Lung (tissue), 12 donors: ENCODE measurements around the gene ASCC3. TPM values are rescaled to one million over a fixed set of nuclear protein-coding genes. Genes with fewer than 3 reads are reported as not detected.
A peak's percentile ranks its signal among the peaks of the same experiment; 100 is the strongest.
"Not testable (repeated sequence)": the region's sequence is repeated elsewhere in the genome, so short reads cannot be mapped to it uniquely, and the experiment has no call there.

Source experiments
- ATAC-seq: fragments of 200-7000 bp; cut with Tn5 transposase; one replicate; pipeline ENCODE4 v1.9.1; 2020; ENCODE audit warnings: moderate number of reproducible peaks; ENCODE audit not compliant: insufficient read depth, low FRiP score
- DNase-seq, 3 donors: peaks; one replicate each; pipeline ENCODE4 v3.0.0-alpha.2; 2013 to 2017
- H3K27ac ChIP-seq, 2 donors: one replicate each; pipeline ENCODE4 v1.5.1; 2013; ENCODE audit warnings: mild to moderate bottlenecking in 2 of 2, moderate library complexity in 2 of 2, control low read depth in 1 of 2, inconsistent platforms in 1 of 2, low read depth in 1 of 2, low read length in 1 of 2
- H3K27me3 ChIP-seq, 3 donors: one replicate each; pipeline ENCODE4 v1.5.1; 2013; ENCODE audit warnings: low read length in 2 of 3; ENCODE audit not compliant: control insufficient read depth in 3 of 3, insufficient read depth in 3 of 3
- H3K36me3 ChIP-seq, 4 donors: one replicate each; pipeline ENCODE4 v1.5.1; 2013; ENCODE audit warnings: low read length in 4 of 4, mild to moderate bottlenecking in 1 of 4, moderate library complexity in 1 of 4; ENCODE audit not compliant: control insufficient read depth in 4 of 4, insufficient read depth in 4 of 4
- H3K4me1 ChIP-seq, 5 donors: one replicate each; pipeline ENCODE4 v1.5.1; 2013; ENCODE audit warnings: low read length in 5 of 5, mild to moderate bottlenecking in 2 of 5, moderate library complexity in 1 of 5; ENCODE audit not compliant: control insufficient read depth in 5 of 5, insufficient read depth in 5 of 5
- H3K4me3 ChIP-seq: one replicate; pipeline ENCODE4 v1.5.1; 2013; ENCODE audit warnings: mild to moderate bottlenecking, control low read depth, moderate library complexity
- H3K9ac ChIP-seq, 2 donors: one replicate each; pipeline ENCODE4 v1.5.1; 2013; ENCODE audit warnings: low read length in 2 of 2, control low read depth in 1 of 2; ENCODE audit not compliant: insufficient read depth in 1 of 2
- H3K9me3 ChIP-seq, 4 donors: one replicate each; pipeline ENCODE4 v1.5.1; 2013; ENCODE audit warnings: low read length in 3 of 4, mild to moderate bottlenecking in 1 of 4, moderate library complexity in 1 of 4; ENCODE audit not compliant: control insufficient read depth in 4 of 4, insufficient read depth in 3 of 4
- CTCF ChIP-seq: IDR thresholded peaks from 2 replicates; pipeline ENCODE4 v1.5.1; 2012; ENCODE audit warnings: mild to moderate bottlenecking; ENCODE audit errors: control extremely low read depth, extremely low read depth
- WGBS, 2 donors: extraction: QIAGEN DNeasy Blood & Tissue Kit; methylation state at CpG; one replicate each; pipeline ENCODE4 v1.1.7; 2013; 5-methylcytosine and 5-hydroxymethylcytosine counted together
- polyA plus RNA-seq, 2 donors: library from polyadenylated mRNA; stranded (reverse); fragments of 200-250 nt; gene quantifications; one replicate each; pipeline ENCODE4 v1.2.1, GENCODE V29; 2013
- total RNA-seq, 2 donors: library from RNA; depleted of rRNA in 1 of 2; stranded (reverse); fragments of >200 nt in 1 of 2; gene quantifications; one replicate each; pipeline ENCODE4 v1.2.1, GENCODE V29; 2014 to 2021
- donor health status: control.
- donor health status: control.
- donor health status: Bipolar disorder and iron deficiency.
- donor health status: healthy.
- donor health status: DM: yes; HTN: yes; CAD: no.

Gene ASCC3
- total and polyA plus RNA-seq, 4 donors = 5.3 to 49.2 (median 22.0) TPM

- WGBS, 2 donors = 74 to 79% methylated on average over 1 of the region's 1 CpG
- H3K27me3 ChIP-seq = no peaks in the 10 kb centered on the region
- DNase-seq (no peak), ATAC-seq (no peak)
- H3K36me3 ChIP-seq = no peaks in the 10 kb centered on the region
- TF ChIP-seq CTCF = no peak
- H3K27ac ChIP-seq = no peak overlapping the region
- no peaks in the 10 kb centered on the region for H3K4me1 ChIP-seq
- no peak overlapping the region for H3K4me3 ChIP-seq
- no peak overlapping the region for H3K9ac ChIP-seq
- no peaks in the 10 kb centered on the region for H3K9me3 ChIP-seq
Measured at GRCh38 chr6:100891079-100891478, 9.9 kb upstream of the ASCC3 start.

- 75 to 79% methylated on average over 1 of the region's 1 CpG for WGBS, 2 donors
- H3K4me3 ChIP-seq, H3K4me1 ChIP-seq, H3K27me3 ChIP-seq, H3K9me3 ChIP-seq, H3K36me3 ChIP-seq, DNase-seq, ATAC-seq, H3K27ac ChIP-seq, H3K9ac ChIP-seq: not testable (repeated sequence)
Measured at GRCh38 chr6:100890646-100891045, 9.5 kb upstream of the ASCC3 start.

GRCh38 chr6:100889351-100889750, 8.2 kb upstream of the ASCC3 start:
- TF ChIP-seq CTCF = no peak
- Histone ChIP-seq H3K9ac (no peak overlapping the region), H3K4me1 (no peaks in the 10 kb centered on the region), H3K27ac (no peak overlapping the region), H3K9me3 (no peaks in the 10 kb centered on the region), H3K36me3 (no peaks in the 10 kb centered on the region), H3K27me3 (no peaks in the 10 kb centered on the region), H3K4me3 (no peak overlapping the region)
- ATAC-seq = no peak
- 97% methylated on average over 13 of the region's 13 CpGs for WGBS, 2 donors
- DNase-seq = no peak

GRCh38 chr6:100886076-100886475, 4.9 kb upstream of the ASCC3 start:
- ATAC-seq (no peak), DNase-seq (peak in 1 of 3 donors; percentile 21)
- 46 to 83% methylated on average over 1 of the region's 1 CpG for WGBS, 2 donors
- no peaks in the 10 kb centered on the region for H3K27me3 ChIP-seq
- no peak for TF ChIP-seq CTCF
- no peak overlapping the region for H3K4me3 ChIP-seq
- peaks cover 0 to under 1% (median 0%) of the 10 kb centered on the region in 4 donors for H3K36me3 ChIP-seq
- no peak overlapping the region for H3K27ac ChIP-seq
- H3K9ac ChIP-seq = no peak overlapping the region
- no peaks in the 10 kb centered on the region for H3K9me3 ChIP-seq
- peaks cover 0 to 9% (median 5%) of the 10 kb centered on the region in 5 donors for H3K4me1 ChIP-seq
